ENCODE data around the gene TFIP11.

The TFIP11 gene

GRCh38 chr22:26447584-26448329, 64.5 kb downstream of the TFIP11 start:
- Histone ChIP-seq H4K91ac (ENCODE audit: low read length) (no peak overlapping the region), H2BK5ac (ENCODE audit: low read depth, low read length, poor library complexity, severe bottlenecking) (no peak overlapping the region), H2BK12ac (ENCODE audit: low read length in 2 of 2) (no peak overlapping the region), H4K8ac (ENCODE audit: low read length) (no peak overlapping the region), H3K4me1 (ENCODE audit: control insufficient read depth, insufficient read depth, low read depth, low read length) (no peaks in the 10 kb centered on the region), H2BK15ac (ENCODE audit: low read depth, poor library complexity, severe bottlenecking) (no peak overlapping the region), H3K14ac (ENCODE audit: low read length in 2 of 2) (no peak overlapping the region), H3K18ac (ENCODE audit: low read depth in 1 of 2, low read length in 2 of 2) (no peak overlapping the region), H3K4me3 (ENCODE audit: insufficient read depth in 1 of 2, low read depth in 1 of 2, low read length in 2 of 2) (no peak overlapping the region), H3K9me3 (ENCODE audit: control insufficient read depth, low read length) (no peaks in the 10 kb centered on the region), H3K23ac (ENCODE audit: low read length in 2 of 2) (no peak overlapping the region), H3K4ac (ENCODE audit: low read depth in 1 of 2, low read length in 2 of 2) (no peak overlapping the region), H3K27me3 (ENCODE audit: control insufficient read depth in 1 of 2, insufficient read depth in 1 of 2, low read length in 2 of 2) (peaks cover 0 to 3% of the 10 kb centered on the region in 2 experiments), H3K27ac (ENCODE audit: low read length, poor library complexity, severe bottlenecking) (no peak overlapping the region), H2BK120ac (ENCODE audit: low read depth, low read length) (no peak overlapping the region), H3K36me3 (ENCODE audit: control insufficient read depth in 1 of 2, insufficient read depth in 2 of 2, low read depth in 1 of 2, low read length in 2 of 2) (peaks cover 31 to 36% of the 10 kb centered on the region in 2 experiments), H2AK5ac (ENCODE audit: low read length, severe bottlenecking) (no peak overlapping the region), H3K79me1 (replicated peaks; ENCODE audit: low read length, poor library complexity, severe bottlenecking) (peaks cover 14% of the 10 kb centered on the region), H2AFZ (ENCODE audit: low read depth, low read length) (no peak overlapping the region), H3K9ac (ENCODE audit: low read length) (no peak overlapping the region), H3K4me2 (ENCODE audit: low read length, poor library complexity, severe bottlenecking) (no peak overlapping the region)
- 82% methylated on average over 15 of the region's 15 CpGs for WGBS
- DNase-seq = no peak

GRCh38 chr22:26446808-26447515, 65.3 kb downstream of the TFIP11 start:
- WGBS = 93% methylated on average over 17 of the region's 17 CpGs
- H3K36me3 ChIP-seq (ENCODE audit: control insufficient read depth in 1 of 2, insufficient read depth in 2 of 2, low read depth in 1 of 2, low read length in 2 of 2) = peaks cover 23 to 30% of the 10 kb centered on the region in 2 experiments

DNA sequence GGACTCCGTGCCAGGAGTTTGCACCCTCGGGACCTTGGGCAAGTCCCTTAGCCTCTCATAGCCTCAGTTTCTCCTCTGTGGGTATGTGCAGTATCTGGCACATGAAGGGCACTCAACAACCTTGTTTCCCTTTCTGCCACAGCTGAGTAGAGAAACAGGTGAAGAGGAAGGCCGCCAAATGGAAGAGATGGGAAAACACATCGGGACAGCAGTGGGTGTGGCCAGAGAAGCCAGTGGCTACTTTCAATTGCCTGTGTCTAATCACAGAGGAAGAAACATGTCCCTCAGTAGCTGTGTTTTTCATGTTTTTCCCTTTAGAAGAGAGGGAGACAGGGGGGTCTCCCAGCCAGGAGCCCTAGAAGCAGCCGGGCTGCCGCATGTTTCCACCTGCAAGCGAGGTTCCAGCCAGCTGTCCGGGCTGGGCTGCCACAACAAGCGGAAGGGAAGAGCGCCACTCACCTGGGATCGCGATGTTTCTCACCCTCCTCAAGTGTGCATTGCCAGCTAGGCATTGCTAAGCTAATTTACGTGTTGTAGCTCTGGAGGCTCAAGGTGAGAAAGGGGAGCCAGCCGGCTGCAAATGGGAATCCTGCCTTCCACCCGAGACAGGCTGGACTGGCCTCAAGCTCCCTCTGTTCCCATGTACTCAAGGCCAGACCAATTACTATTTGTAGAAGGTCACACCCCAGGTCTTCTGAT, 66.5 kb downstream of the TFIP11 start:
- no peak overlapping the region for H2BK120ac ChIP-seq (ENCODE audit: low read depth, low read length)
- no peak overlapping the region for H4K91ac ChIP-seq (ENCODE audit: low read length)
- no peaks in the 10 kb centered on the region for H3K9me3 ChIP-seq (ENCODE audit: control insufficient read depth, low read length)
- DNase-seq = no peak
- no peak overlapping the region for H3K23ac ChIP-seq (ENCODE audit: low read length in 2 of 2)
- no peak overlapping the region for H2AFZ ChIP-seq (ENCODE audit: low read depth, low read length)
- no peak overlapping the region for H3K4me2 ChIP-seq (ENCODE audit: low read length, poor library complexity, severe bottlenecking)
- H3K14ac ChIP-seq (ENCODE audit: low read length in 2 of 2) = no peak overlapping the region
- WGBS = 71% methylated on average over 15 of the region's 15 CpGs
- no peak overlapping the region for H4K8ac ChIP-seq (ENCODE audit: low read length)
- H3K27ac ChIP-seq (ENCODE audit: low read length, poor library complexity, severe bottlenecking) = no peak overlapping the region
- no peaks in the 10 kb centered on the region for H3K4me1 ChIP-seq (ENCODE audit: control insufficient read depth, insufficient read depth, low read depth, low read length)
- H3K4me3 ChIP-seq (ENCODE audit: insufficient read depth in 1 of 2, low read depth in 1 of 2, low read length in 2 of 2) = no peak overlapping the region
- no peak overlapping the region for H3K9ac ChIP-seq (ENCODE audit: low read length)
- no peak overlapping the region for H2BK5ac ChIP-seq (ENCODE audit: low read depth, low read length, poor library complexity, severe bottlenecking)
- peaks cover 13% of the 10 kb centered on the region for H3K79me1 ChIP-seq (replicated peaks; ENCODE audit: low read length, poor library complexity, severe bottlenecking)
- H3K27me3 ChIP-seq (ENCODE audit: control insufficient read depth in 1 of 2, insufficient read depth in 1 of 2, low read length in 2 of 2) = peaks cover 0 to 3% of the 10 kb centered on the region in 2 experiments
- no peak overlapping the region for H2BK12ac ChIP-seq (ENCODE audit: low read length in 2 of 2)
- H2AK5ac ChIP-seq (ENCODE audit: low read length, severe bottlenecking) = no peak overlapping the region
- H3K18ac ChIP-seq (ENCODE audit: low read depth in 1 of 2, low read length in 2 of 2) = no peak overlapping the region
- H3K36me3 ChIP-seq (ENCODE audit: control insufficient read depth in 1 of 2, insufficient read depth in 2 of 2, low read depth in 1 of 2, low read length in 2 of 2) = peaks cover 11 to 21% of the 10 kb centered on the region in 2 experiments
- no peak overlapping the region for H3K4ac ChIP-seq (ENCODE audit: low read depth in 1 of 2, low read length in 2 of 2)
- no peak overlapping the region for H2BK15ac ChIP-seq (ENCODE audit: low read depth, poor library complexity, severe bottlenecking)

More at GRCh38 chr22:26446808-26447515, 65.3 kb downstream of the TFIP11 start:
- peaks cover 0 to 3% of the 10 kb centered on the region in 2 experiments for H3K27me3 ChIP-seq (ENCODE audit: control insufficient read depth in 1 of 2, insufficient read depth in 1 of 2, low read length in 2 of 2)
- H2BK120ac ChIP-seq (ENCODE audit: low read depth, low read length) = no peak overlapping the region
- no peak overlapping the region for H3K14ac ChIP-seq (ENCODE audit: low read length in 2 of 2)
- H3K27ac ChIP-seq (ENCODE audit: low read length, poor library complexity, severe bottlenecking) = no peak overlapping the region
- H2BK5ac ChIP-seq (ENCODE audit: low read depth, low read length, poor library complexity, severe bottlenecking) = no peak overlapping the region
- peaks cover 13% of the 10 kb centered on the region for H3K79me1 ChIP-seq (replicated peaks; ENCODE audit: low read length, poor library complexity, severe bottlenecking)
- no peaks in the 10 kb centered on the region for H3K9me3 ChIP-seq (ENCODE audit: control insufficient read depth, low read length)
- no peak overlapping the region for H3K4ac ChIP-seq (ENCODE audit: low read depth in 1 of 2, low read length in 2 of 2)
- H3K18ac ChIP-seq (ENCODE audit: low read depth in 1 of 2, low read length in 2 of 2) = no peak overlapping the region
- no peak overlapping the region for H3K4me3 ChIP-seq (ENCODE audit: insufficient read depth in 1 of 2, low read depth in 1 of 2, low read length in 2 of 2)
- no peak overlapping the region for H3K4me2 ChIP-seq (ENCODE audit: low read length, poor library complexity, severe bottlenecking)
- H3K23ac ChIP-seq (ENCODE audit: low read length in 2 of 2) = no peak overlapping the region
- H2BK12ac ChIP-seq (ENCODE audit: low read length in 2 of 2) = no peak overlapping the region
- no peak overlapping the region for H2AK5ac ChIP-seq (ENCODE audit: low read length, severe bottlenecking)
- no peak overlapping the region for H3K9ac ChIP-seq (ENCODE audit: low read length)
- no peak for DNase-seq
- no peaks in the 10 kb centered on the region for H3K4me1 ChIP-seq (ENCODE audit: control insufficient read depth, insufficient read depth, low read depth, low read length)
- no peak overlapping the region for H2BK15ac ChIP-seq (ENCODE audit: low read depth, poor library complexity, severe bottlenecking)
- no peak overlapping the region for H2AFZ ChIP-seq (ENCODE audit: low read depth, low read length)
- no peak overlapping the region for H4K8ac ChIP-seq (ENCODE audit: low read length)
- no peak overlapping the region for H4K91ac ChIP-seq (ENCODE audit: low read length)

- Histone ChIP-seq H3K14ac (ENCODE audit: low read length in 2 of 2) (no peak overlapping the region), H3K27me3 (ENCODE audit: control insufficient read depth in 1 of 2, insufficient read depth in 1 of 2, low read length in 2 of 2) (peaks cover 0 to 3% of the 10 kb centered on the region in 2 experiments), H3K36me3 (ENCODE audit: control insufficient read depth in 1 of 2, insufficient read depth in 2 of 2, low read depth in 1 of 2, low read length in 2 of 2) (peaks cover 2 to 14% of the 10 kb centered on the region in 2 experiments), H4K91ac (ENCODE audit: low read length) (no peak overlapping the region), H2AFZ (ENCODE audit: low read depth, low read length) (no peak overlapping the region), H3K18ac (ENCODE audit: low read depth in 1 of 2, low read length in 2 of 2) (no peak overlapping the region), H3K9me3 (ENCODE audit: control insufficient read depth, low read length) (no peaks in the 10 kb centered on the region), H3K4me2 (ENCODE audit: low read length, poor library complexity, severe bottlenecking) (no peak overlapping the region), H3K4me3 (ENCODE audit: insufficient read depth in 1 of 2, low read depth in 1 of 2, low read length in 2 of 2) (no peak overlapping the region), H3K23ac (ENCODE audit: low read length in 2 of 2) (no peak overlapping the region), H2AK5ac (ENCODE audit: low read length, severe bottlenecking) (no peak overlapping the region), H2BK12ac (ENCODE audit: low read length in 2 of 2) (no peak overlapping the region), H3K4me1 (ENCODE audit: control insufficient read depth, insufficient read depth, low read depth, low read length) (no peaks in the 10 kb centered on the region), H3K79me1 (replicated peaks; ENCODE audit: low read length, poor library complexity, severe bottlenecking) (peaks cover 9% of the 10 kb centered on the region), H2BK5ac (ENCODE audit: low read depth, low read length, poor library complexity, severe bottlenecking) (no peak overlapping the region), H3K27ac (ENCODE audit: low read length, poor library complexity, severe bottlenecking) (no peak overlapping the region), H2BK15ac (ENCODE audit: low read depth, poor library complexity, severe bottlenecking) (no peak overlapping the region), H3K9ac (ENCODE audit: low read length) (no peak overlapping the region), H4K8ac (ENCODE audit: low read length) (no peak overlapping the region), H3K4ac (ENCODE audit: low read depth in 1 of 2, low read length in 2 of 2) (no peak overlapping the region), H2BK120ac (ENCODE audit: low read depth, low read length) (no peak overlapping the region)
- WGBS = 94% methylated on average over 8 of the region's 8 CpGs
- no peak for DNase-seq
Measured at GRCh38 chr22:26444777-26445176, 67.5 kb downstream of the TFIP11 start.
